B cell (primary cell): ENCODE measurements around the gene WEE1. TPM values are rescaled to one million over a fixed set of nuclear protein-coding genes. Genes with fewer than 3 reads are reported as not detected.
A peak's percentile ranks its signal among the peaks of the same experiment; 100 is the strongest.

ENCODE experiments used
- ATAC-seq: fragments of 200-7000 bp; cut with Tn5 transposase; one replicate; pipeline ENCODE4 v1.10.0; 2021; ENCODE audit warnings: low read depth, mild to moderate bottlenecking, moderate number of reproducible peaks, moderate library complexity
- CTCF ChIA-PET: fragments of 350-600 bp; sonication (Branson Sonifier 250); formaldehyde crosslinking; loops from one replicate; lab custom pipeline; 2021; ENCODE audit warnings: antibody characterized with exemption, inconsistent platforms; lab: Charles Lee
- POLR2A ChIA-PET: fragments of 350-600 bp; sonication (Branson Sonifier 250); formaldehyde crosslinking; loops from one replicate; lab custom pipeline; 2021; ENCODE audit warnings: antibody characterized with exemption; lab: Charles Lee
- DNase-seq: peaks from one replicate; pipeline ENCODE4 v3.0.0; 2013
- H2AFZ ChIP-seq: 2 replicates; pipeline ENCODE4 v1.6.1; 2012; ENCODE audit warnings: mild to moderate bottlenecking, low read depth, low read length; ENCODE audit not compliant: insufficient read depth, poor library complexity, severe bottlenecking
- H3K27ac ChIP-seq, 2 donors: 1 replicate in 1 of 2; 2 replicates in 1 of 2; pipeline ENCODE4 v1.5.1; 2012 to 2013; ENCODE audit warnings: low read length in 2 of 2, mild to moderate bottlenecking in 2 of 2, moderate library complexity in 1 of 2
- H3K27me3 ChIP-seq, 4 experiments: fragments of 200-600 bp in 1 of 4; sonication (generic) in 1 of 4; replicated peaks in 1 of 4; 1 replicate in 2 of 4; 2 replicates in 2 of 4; pipeline versions ENCODE4 v1.6.1 to v1.7.0; 2013 to 2016; ENCODE audit warnings: low read length in 3 of 4, mild to moderate bottlenecking in 2 of 4, mixed read lengths in 1 of 4, moderate library complexity in 1 of 4; ENCODE audit not compliant: insufficient read depth in 4 of 4, control insufficient read depth in 3 of 4; ENCODE audit errors: control extremely low read depth in 1 of 4
- H3K36me3 ChIP-seq, 2 experiments: replicated peaks in 1 of 2; 1 replicate in 1 of 2; 2 replicates in 1 of 2; pipeline versions ENCODE4 v1.6.1 to v1.7.1; 2013; ENCODE audit warnings: low read length in 1 of 2; ENCODE audit not compliant: insufficient read depth in 2 of 2, control insufficient read depth in 1 of 2; ENCODE audit errors: control extremely low read depth in 1 of 2, extremely low read depth in 1 of 2
- H3K4me1 ChIP-seq, 2 donors: fragments of 200-600 bp in 1 of 2; sonication (generic) in 1 of 2; 1 replicate in 1 of 2; 2 replicates in 1 of 2; pipeline versions ENCODE4 v1.5.1 to v1.6.1; 2013 to 2017; ENCODE audit warnings: low read length in 2 of 2; ENCODE audit not compliant: control insufficient read depth in 2 of 2, insufficient read depth in 2 of 2
- H3K4me2 ChIP-seq: replicated peaks from 2 replicates; pipeline ENCODE3; 2012; ENCODE audit warnings: mild to moderate bottlenecking, low read depth, low read length; ENCODE audit not compliant: poor library complexity, severe bottlenecking
- H3K4me3 ChIP-seq, 5 experiments: fragments of 200-600 bp in 1 of 5; sonication (generic) in 1 of 5; 1 replicate in 3 of 5; 2 replicates in 2 of 5; pipeline versions ENCODE4 v1.5.1 to v1.7.0; 2011 to 2016; ENCODE audit warnings: low read length in 4 of 5, mild to moderate bottlenecking in 4 of 5, low read depth in 2 of 5, control low read depth in 1 of 5, moderate library complexity in 1 of 5; ENCODE audit not compliant: insufficient read depth in 1 of 5; ENCODE audit errors: control extremely low read depth in 1 of 5, extremely low read depth in 1 of 5
- H3K79me2 ChIP-seq: fragments of 200-600 bp; sonication (generic); one replicate; pipeline ENCODE4 v1.6.0; 2016; ENCODE audit warnings: low read length; ENCODE audit not compliant: control insufficient read depth, insufficient read depth
- H3K9ac ChIP-seq: fragments of 200-600 bp; sonication (generic); 2 replicates; pipeline ENCODE4 v1.6.1; 2017; ENCODE audit warnings: mild to moderate bottlenecking, low read length, moderate library complexity
- H3K9me3 ChIP-seq, 3 donors: one replicate each; pipeline versions ENCODE4 v1.6.1 to v1.7.1; 2013; ENCODE audit warnings: low read length in 2 of 3; ENCODE audit not compliant: control insufficient read depth in 2 of 3, insufficient read depth in 1 of 3; ENCODE audit errors: control extremely low read depth in 1 of 3
- H4K20me1 ChIP-seq: 2 replicates; pipeline ENCODE4 v1.6.0; 2012; ENCODE audit warnings: mild to moderate bottlenecking, low read length; ENCODE audit not compliant: insufficient read depth, control insufficient read depth, poor library complexity, severe bottlenecking
- H3K27ac Mint-ChIP-seq: one replicate; pipeline ENCODE4 v1.8.0; 2021; ENCODE audit warnings: mixed read lengths
- H3K27me3 Mint-ChIP-seq: one replicate; pipeline ENCODE4 v1.8.0; 2021; ENCODE audit warnings: mixed read lengths
- H3K4me1 Mint-ChIP-seq: one replicate; pipeline ENCODE4 v1.8.0; 2021; ENCODE audit warnings: mixed read lengths
- H3K4me3 Mint-ChIP-seq: one replicate; pipeline ENCODE4 v1.8.0; 2021; ENCODE audit warnings: mixed read lengths
- H3K9me3 Mint-ChIP-seq: one replicate; pipeline ENCODE4 v1.8.0; 2022; ENCODE audit warnings: mixed read lengths; ENCODE audit not compliant: insufficient read depth
- CTCF ChIP-seq: fragments of 200-600 bp; IDR thresholded peaks from one replicate; pipeline ENCODE4 v1.8.0; 2022; ENCODE audit warnings: antibody characterized with exemption, mild to moderate bottlenecking
- EZH2 ChIP-seq: IDR thresholded peaks from 2 replicates; pipeline ENCODE4 v1.6.1; 2012; ENCODE audit warnings: borderline replicate concordance, low read depth, mild to moderate bottlenecking, moderate library complexity, low read length; ENCODE audit not compliant: insufficient read depth, poor library complexity, severe bottlenecking
- WGBS: methylation state at CpG from one replicate; pipeline ENCODE4 v1.1.5; 2013; ENCODE audit warnings: missing lambda C conversion rate; ENCODE audit not compliant: insufficient coverage; 5-methylcytosine and 5-hydroxymethylcytosine counted together
- intact Hi-C: fragments of 100-400 bp; cut with micrococcal nuclease; formaldehyde crosslinking; loops from one replicate; pipeline ENCODE4 v1.10.0; 2022
- polyA plus RNA-seq: library from polyadenylated mRNA; depleted of rRNA; stranded (reverse); fragments of >200 nt; gene quantifications from 2 replicates; pipeline ENCODE4 v1.2.3, GENCODE V29; 2012
- total RNA-seq, 2 donors: library from RNA; stranded (reverse); fragments of 120-200 nt in 1 of 2; gene quantifications; 1 replicate in 1 of 2; 2 replicates in 1 of 2; pipeline versions ENCODE4 v1.2.3 to v1.2.4, GENCODE V29; 2013 to 2022

WEE1 gene
- total and polyA plus RNA-seq, 2 donors (not counting 1 experiment from before 2014, with no cell fraction given): 14.7 to 31.3 TPM

DNA sequence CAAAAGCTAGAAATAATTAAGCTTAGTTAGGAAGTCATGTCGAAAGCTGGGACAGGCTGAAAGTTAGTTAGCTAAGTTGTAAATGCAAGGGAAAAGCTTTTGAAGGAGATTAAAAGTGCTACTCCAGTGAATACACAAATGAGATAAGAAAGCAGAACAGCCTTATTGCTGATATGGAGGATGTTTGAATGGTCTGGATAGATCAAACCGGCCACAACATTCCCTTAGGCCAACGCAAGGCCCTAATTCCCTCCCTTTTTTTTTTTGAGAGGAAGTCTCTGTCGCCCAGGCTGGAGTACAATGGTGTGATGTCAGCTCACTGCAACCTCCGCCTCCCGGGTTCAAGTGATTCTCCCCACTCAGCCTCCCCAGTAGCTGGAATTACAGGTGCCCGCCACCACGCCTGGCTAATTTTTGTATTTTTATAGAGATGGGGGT, 23.3 kb upstream of the WEE1 start:
- no peak overlapping the region for H3K4me3 Mint-ChIP-seq
- Histone ChIP-seq H3K79me2 (no peaks in the 10 kb centered on the region), H3K4me1 (no peaks in the 10 kb centered on the region), H3K36me3 (peaks cover 0 to 2% of the 10 kb centered on the region in 2 experiments), H3K9me3 (no peaks in the 10 kb centered on the region), H3K4me2 (no peak overlapping the region), H4K20me1 (no peaks in the 10 kb centered on the region), H3K4me3 (no peak overlapping the region), H3K9ac (no peak overlapping the region), H2AFZ (no peak overlapping the region), H3K27ac (no peak overlapping the region), H3K27me3 (no peaks in the 10 kb centered on the region)
- intact Hi-C loops: no loop called here
- TF ChIP-seq EZH2 (no peak), CTCF (no peak)
- H3K4me1 Mint-ChIP-seq: peaks cover 8% of the 10 kb centered on the region
- no peaks in the 10 kb centered on the region for H3K9me3 Mint-ChIP-seq
- no peak for DNase-seq
- no peak for ATAC-seq
- H3K27me3 Mint-ChIP-seq: no peaks in the 10 kb centered on the region
- POLR2A ChIA-PET: no interaction called here
- CTCF ChIA-PET: interaction anchor here (1.4 to 1.6 kb wide), 2 partner anchors 15 to 198 kb away, joined by 4 to 6 read pairs; no protein-coding TSS in a partner anchor
- peak overlapping the region; percentile 51 for H3K27ac Mint-ChIP-seq
- WGBS: 60% methylated on average over 1 of the region's 8 CpGs

- no peak overlapping the region for H2AFZ ChIP-seq
- H3K27me3 Mint-ChIP-seq: no peaks in the 10 kb centered on the region
- WGBS: no CpG with 5 or more reads among the region's 2 CpGs
- H3K4me1 Mint-ChIP-seq: peaks cover 9% of the 10 kb centered on the region
- ChIA-PET POLR2A (interaction anchor here (0.6 kb wide), 1 partner anchor 32 kb away, joined by 5 read pairs; no protein-coding TSS in a partner anchor), CTCF (interaction anchor here (1.2 kb wide), 1 partner anchor 26 kb away, joined by 5 read pairs; no protein-coding TSS in a partner anchor)
- TF ChIP-seq EZH2: no peak
- no peak for TF ChIP-seq CTCF
- no peaks in the 10 kb centered on the region for H3K27me3 ChIP-seq
- no peak for ATAC-seq
- H3K9me3 ChIP-seq: peaks cover 2 to 13% (median 10%) of the 10 kb centered on the region in 3 donors
- no peak overlapping the region for H3K4me3 ChIP-seq
- intact Hi-C loops: no loop called here
- no peaks in the 10 kb centered on the region for H3K36me3 ChIP-seq
- H3K79me2 ChIP-seq: no peaks in the 10 kb centered on the region
- H3K4me1 ChIP-seq: peaks cover 0 to 3% of the 10 kb centered on the region in 2 donors
- H3K27ac Mint-ChIP-seq: no peak overlapping the region
- no peaks in the 10 kb centered on the region for H4K20me1 ChIP-seq
- no peak overlapping the region for H3K4me2 ChIP-seq
- DNase-seq: no peak
- no peak overlapping the region for H3K9ac ChIP-seq
- no peak overlapping the region for H3K4me3 Mint-ChIP-seq
- H3K27ac ChIP-seq: no peak overlapping the region
- peaks cover 11% of the 10 kb centered on the region for H3K9me3 Mint-ChIP-seq
Observed at GRCh38 chr11:9561279-9561982, 12.0 kb upstream of the WEE1 start.
